HepG2 (cell line): ENCODE results near the gene TOX2. TPM values are rescaled to one million over a fixed set of nuclear protein-coding genes. Genes with fewer than 3 reads are reported as not detected.

ENCODE experiments used
- ATAC-seq: fragments of 200-7000 bp; cut with Tn5 transposase; 3 replicates; pipeline ENCODE4 v1.9.1; 2020; ENCODE audit warnings: mild to moderate bottlenecking, moderate library complexity
- BruUV-seq: library from RNA; stranded (reverse); fragments of 400-500 nt; replicated peaks from 2 replicates; lab custom pipeline; 2021; lab: Mats Ljungman, UMichigan
- CTCF ChIA-PET: fragments of 300-600 bp; formaldehyde crosslinking; extraction: SDS; loops from one replicate; lab custom pipeline; 2021; ENCODE audit warnings: low total read pairs, inconsistent platforms, low intra/inter-chr PET ratio; lab: Yijun Ruan, JAX
- POLR2A ChIA-PET: fragments of 350-600 bp; sonication (Branson Sonifier 250); formaldehyde crosslinking; loops from one replicate; lab custom pipeline; 2020; ENCODE audit warnings: antibody characterized with exemption, inconsistent platforms; lab: Yijun Ruan, JAX
- DNase-seq: peaks from one replicate; pipeline ENCODE4 v3.0.0-alpha.2; 2015; ENCODE audit warnings: low spot score
- FAIRE-seq: peaks from 3 replicates; lab custom pipeline; 2011; peaks lifted over from hg19 to GRCh38; lab: Jason Lieb, UNC
- H2AFZ ChIP-seq: one replicate; pipeline ENCODE4 v1.6.1; 2011; ENCODE audit warnings: low read length, inconsistent platforms
- H3K27ac ChIP-seq: fragments of 300-600 bp; 3 replicates; pipeline ENCODE4 v1.8.0; 2011; ENCODE audit warnings: mixed run types, mild to moderate bottlenecking, mixed read lengths, low read length, inconsistent platforms; ENCODE audit not compliant: insufficient read depth; ENCODE audit errors: extremely low read length
- H3K27me3 ChIP-seq, 2 experiments: fragments of 200-600 bp in 1 of 2; 2 replicates in 1 of 2; 3 replicates in 1 of 2; pipeline versions ENCODE4 v1.6.0 to v1.8.0; 2011; ENCODE audit warnings: low read length in 2 of 2, mild to moderate bottlenecking in 2 of 2, moderate library complexity in 2 of 2, inconsistent platforms in 1 of 2; ENCODE audit not compliant: insufficient read depth in 2 of 2, control insufficient read depth in 1 of 2
- H3K36me3 ChIP-seq, 2 experiments: fragments of 200-600 bp in 1 of 2; replicated peaks in 1 of 2; 2 replicates in 1 of 2; 3 replicates in 1 of 2; pipeline versions ENCODE4 v1.5.1 to v1.8.0; 2011; ENCODE audit warnings: low read length in 2 of 2, inconsistent platforms in 1 of 2; ENCODE audit not compliant: insufficient read depth in 2 of 2, control insufficient read depth in 1 of 2
- H3K4me1 ChIP-seq: 2 replicates; pipeline ENCODE4 v1.5.1; 2012; ENCODE audit warnings: low read length, inconsistent platforms; ENCODE audit not compliant: insufficient read depth
- H3K4me2 ChIP-seq: 2 replicates; pipeline ENCODE4 v1.6.0; 2011; ENCODE audit warnings: low read depth, low read length, inconsistent platforms
- H3K4me3 ChIP-seq, 3 experiments: fragments of 200-600 bp in 1 of 3; sonication (generic), shearing (Covaris generic) in 1 of 3; replicated peaks in 1 of 3; 2 replicates each; pipeline ENCODE4 v1.5.1; 2011 to 2016; ENCODE audit warnings: low read length in 3 of 3, inconsistent platforms in 2 of 3, low read depth in 2 of 3, mild to moderate bottlenecking in 2 of 3, control low read depth in 1 of 3, mixed read lengths in 1 of 3; ENCODE audit not compliant: insufficient read depth in 1 of 3
- H3K79me2 ChIP-seq: one replicate; pipeline ENCODE4 v1.6.1; 2011; ENCODE audit warnings: low read length, inconsistent platforms; ENCODE audit not compliant: insufficient read depth
- H3K9ac ChIP-seq: 2 replicates; pipeline ENCODE4 v1.6.0; 2011; ENCODE audit warnings: mild to moderate bottlenecking, low read depth, low read length, inconsistent platforms; ENCODE audit not compliant: insufficient read depth
- H3K9me3 ChIP-seq: 2 replicates; pipeline ENCODE4 v1.5.1; 2012; ENCODE audit warnings: mild to moderate bottlenecking, low read length
- H4K20me1 ChIP-seq: 2 replicates; pipeline ENCODE4 v1.6.0; 2011; ENCODE audit warnings: inconsistent platforms, mild to moderate bottlenecking, low read length, moderate library complexity; ENCODE audit not compliant: insufficient read depth
- CHCHD3 ChIP-seq: sonication (generic); formaldehyde crosslinking; IDR thresholded peaks from 2 replicates; pipeline ENCODE4 v1.8.0; 2022; ENCODE audit warnings: mild to moderate bottlenecking, missing genetic modification reagents, moderate library complexity
- ELF4 ChIP-seq: sonication (generic); formaldehyde crosslinking; IDR thresholded peaks from 2 replicates; pipeline ENCODE4 v1.5.0; 2020; ENCODE audit warnings: missing genetic modification reagents, mild to moderate bottlenecking, moderate library complexity, borderline replicate concordance
- FOXA3 ChIP-seq: IDR thresholded peaks from 2 replicates; pipeline ENCODE4 v1.6.1; 2016; ENCODE audit warnings: missing genetic modification reagents, missing compliant biosample characterization
- MLLT10 ChIP-seq: sonication (generic); formaldehyde crosslinking; IDR thresholded peaks from 2 replicates; pipeline ENCODE4 v1.4.0; 2020; ENCODE audit warnings: missing genetic modification reagents
- RFXANK ChIP-seq: IDR thresholded peaks from 2 replicates; pipeline ENCODE4 v1.6.1; 2016
- ZHX1 ChIP-seq: sonication (generic); formaldehyde crosslinking; IDR thresholded peaks from 2 replicates; pipeline ENCODE4 v1.8.1; 2022; ENCODE audit warnings: low read depth, mild to moderate bottlenecking, missing genetic modification reagents
- ZNF383 ChIP-seq: sonication (generic); formaldehyde crosslinking; IDR thresholded peaks from 2 replicates; pipeline ENCODE4 v1.4.0; 2020; ENCODE audit warnings: missing genetic modification reagents, mild to moderate bottlenecking, borderline replicate concordance
- ZNF407 ChIP-seq: sonication (generic); formaldehyde crosslinking; IDR thresholded peaks from one replicate; pipeline ENCODE4 v1.5.1; 2020; ENCODE audit warnings: mild to moderate bottlenecking, missing genetic modification reagents; ENCODE audit errors: not compliant biosample characterization
- WGBS: methylation state at CpG from one replicate; pipeline ENCODE4 v1.1.6; 2017; ENCODE audit warnings: low lambda C conversion rate; 5-methylcytosine and 5-hydroxymethylcytosine counted together
- in situ Hi-C: cut with HindIII; loops from 2 replicates; pipeline ENCODE4 v1.10.0; 2017; ENCODE audit warnings: low pct_unique_long_range_greater_than_20kb; ENCODE audit not compliant: extremely low pct_ligation_motif_present
- intact Hi-C: fragments of 100-400 bp; cut with micrococcal nuclease; formaldehyde crosslinking; loops from one replicate; pipeline ENCODE4 v1.10.0; 2022; ENCODE audit not compliant: unreplicated experiment
- polyA plus RNA-seq, 8 experiments: library from polyadenylated mRNA; depleted of rRNA in 3 of 8; stranded (reverse) in 7 of 8; unstranded in 1 of 8; fragments of >200 nt; fragmentation: Illumina TruSeq in 4 of 8; extraction: Trizol in 4 of 8; gene quantifications; 2 replicates each; pipeline versions ENCODE4 v1.2.1 to v1.2.3, GENCODE V29; 2011 to 2016; ENCODE audit warnings: low read depth in 4 of 8, missing spikeins in 1 of 8, mixed read lengths in 1 of 8; ENCODE audit not compliant: insufficient read depth in 1 of 8
- total RNA-seq, 5 experiments: library from RNA; depleted of rRNA; stranded (reverse); fragments of >200 nt; fragmentation: Illumina TruSeq; extraction: Trizol; gene quantifications; 2 replicates each; pipeline ENCODE4 v1.2.3, GENCODE V29; 2016; ENCODE audit warnings: low read depth in 1 of 5

TOX2 gene
- total and polyA plus RNA-seq, 2 of the 13 experiments (the other 11 are each of a cell fraction or from before 2014, with no cell fraction given) = not detected

- no TSS peak for BruUV-seq
- in situ Hi-C loops (loop anchor here (5.0 kb wide), 2 partner anchors 333 to 638 kb away; no protein-coding TSS in a partner anchor), intact Hi-C loops (no loop called here)
- TF ChIP-seq FOXA3 (no peak), RFXANK (CRISPR knock-in tag) (no peak), ZNF383 (CRISPR knock-in tag) (no peak), CHCHD3 (CRISPR knock-in tag) (no peak), ZNF407 (CRISPR knock-in tag) (no peak), MLLT10 (CRISPR knock-in tag) (no peak), ELF4 (CRISPR knock-in tag) (no peak), ZHX1 (CRISPR knock-in tag) (no peak)
- Histone ChIP-seq H3K79me2 (no peaks in the 10 kb centered on the region), H3K36me3 (no peaks in the 10 kb centered on the region), H3K27ac (no peak overlapping the region), H4K20me1 (no peaks in the 10 kb centered on the region), H3K9ac (no peak overlapping the region), H3K4me2 (no peak overlapping the region), H3K27me3 (peaks cover 3 to 53% of the 10 kb centered on the region in 2 experiments; a peak in 3 of 5 replicates), H3K4me1 (no peaks in the 10 kb centered on the region), H3K9me3 (no peaks in the 10 kb centered on the region), H3K4me3 (no peak overlapping the region), H2AFZ (no peak overlapping the region)
- ATAC-seq (no peak), FAIRE-seq (no peak), DNase-seq (no peak)
- POLR2A ChIA-PET = no interaction called here
- WGBS = 19% methylated on average over 7 of the region's 7 CpGs
- CTCF ChIA-PET = no interaction called here
Measured at GRCh38 chr20:44084891-44085290, 170.2 kb downstream of the TOX2 start.
